GM19452 (cell line): Measurements from ENCODE around the gene LRRC73.
A peak's percentile ranks its signal among the peaks of the same experiment; 100 is the strongest.

Source experiments
- ATAC-seq: cut with Tn5 transposase; IDR thresholded peaks from one replicate; pipeline ENCODE4 v1.9.1; 2021; ENCODE audit not compliant: unreplicated experiment

LRRC73 gene

DNA sequence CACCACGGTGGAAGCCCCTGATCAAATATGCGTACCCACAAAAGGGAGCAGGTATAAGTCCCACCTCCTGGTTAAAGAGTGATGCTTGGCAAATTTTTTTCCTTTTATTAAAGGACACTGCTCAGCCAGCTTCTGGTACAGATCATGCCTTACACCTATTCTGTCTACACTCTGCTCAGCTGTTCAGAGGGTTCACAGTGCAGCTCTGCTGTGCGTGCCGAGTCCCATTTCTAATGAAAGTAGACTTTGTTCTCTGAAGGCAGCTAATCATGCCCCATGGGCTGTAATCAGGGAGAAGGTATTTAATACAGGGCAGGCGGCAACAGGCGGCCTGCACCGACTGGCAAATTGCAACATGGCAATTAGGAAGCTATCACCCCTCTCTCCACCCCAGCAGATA is 16.3 kb downstream of the LRRC73 start:
- no peak for ATAC-seq

DNA sequence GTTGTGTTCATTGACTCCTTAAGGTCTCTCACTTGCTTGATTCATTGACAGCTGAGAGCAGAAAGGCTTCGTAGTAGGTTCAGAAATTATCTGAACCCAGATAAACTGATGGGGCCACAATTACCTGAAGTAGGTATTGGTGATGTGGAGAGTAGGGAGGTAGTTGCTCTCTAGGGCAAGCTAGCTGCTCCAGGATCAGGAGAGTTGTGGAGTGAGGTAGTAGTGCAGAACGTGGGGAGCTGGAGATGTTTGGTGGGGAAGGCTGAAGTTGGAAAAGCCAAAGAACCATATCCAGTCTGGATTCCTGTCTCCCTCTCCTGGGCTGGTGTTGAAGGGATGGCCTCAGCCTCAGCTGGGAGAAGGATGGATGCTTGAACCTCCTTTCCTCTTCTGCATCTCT is 16.9 kb downstream of the LRRC73 start:
- ATAC-seq: no peak

DNA sequence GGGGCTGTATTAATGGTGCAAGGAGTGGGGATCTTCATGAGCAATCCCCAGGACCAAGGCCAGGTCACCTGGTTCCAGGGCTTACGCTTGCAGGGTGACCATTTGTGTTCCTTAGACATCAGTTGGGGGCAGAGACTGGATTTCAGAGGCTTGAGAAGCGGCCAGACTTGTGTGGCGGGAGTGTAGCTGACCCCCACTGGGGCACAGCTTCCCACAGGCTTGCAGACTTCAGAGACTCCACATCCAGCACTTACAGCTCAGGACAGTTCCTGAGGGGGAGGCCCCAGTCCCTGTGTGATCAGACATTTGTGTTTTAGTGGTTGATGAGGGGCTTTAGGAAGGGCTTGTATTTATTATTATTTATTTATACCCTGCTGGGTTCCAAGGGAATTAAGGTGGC is 17.5 kb downstream of the LRRC73 start:
- no peak for ATAC-seq

DNA sequence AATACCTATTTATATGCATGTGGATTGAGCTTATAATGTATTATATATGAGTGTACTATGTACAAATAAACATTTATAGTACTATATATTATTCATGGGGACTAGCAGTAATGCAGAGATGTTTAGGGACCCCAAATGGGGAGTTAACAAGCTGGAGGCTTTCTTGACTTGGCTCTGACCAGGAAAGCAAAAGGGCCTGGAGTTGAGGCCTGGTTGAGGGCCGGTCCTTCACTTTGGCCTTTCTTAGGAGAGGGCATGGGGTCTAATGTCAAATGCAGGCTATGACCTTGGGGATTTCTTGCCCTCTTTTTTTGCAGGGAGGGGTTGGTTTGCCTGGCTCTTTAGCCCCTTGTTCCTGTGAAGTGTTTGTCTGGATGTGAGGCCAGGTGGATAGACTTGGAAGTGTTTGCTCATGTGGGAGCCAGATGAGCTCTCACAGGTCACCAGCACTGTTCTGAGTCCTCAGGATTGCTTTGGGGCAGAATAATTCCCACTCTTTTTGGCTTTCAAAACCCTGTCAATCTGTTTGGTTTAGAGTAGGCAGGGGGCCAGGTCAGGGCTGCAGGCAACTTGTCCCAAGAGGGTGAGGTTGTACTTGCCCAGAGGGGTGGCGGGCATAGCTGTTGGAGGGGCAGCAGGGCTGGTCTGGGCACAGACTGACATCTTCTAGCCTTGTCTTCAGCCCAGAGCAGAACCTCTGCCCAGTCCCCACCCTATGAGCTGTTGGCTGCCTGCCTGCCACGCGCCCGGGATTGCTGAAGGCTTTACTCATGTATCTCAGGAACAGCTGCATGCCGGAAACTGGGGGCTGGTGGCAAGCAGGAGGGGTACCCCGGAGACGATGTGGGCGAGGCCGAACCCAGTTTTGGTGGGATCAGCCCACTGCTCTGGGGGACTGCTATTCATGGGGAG is 18.1 kb downstream of the LRRC73 start:
- no peak for ATAC-seq

DNA sequence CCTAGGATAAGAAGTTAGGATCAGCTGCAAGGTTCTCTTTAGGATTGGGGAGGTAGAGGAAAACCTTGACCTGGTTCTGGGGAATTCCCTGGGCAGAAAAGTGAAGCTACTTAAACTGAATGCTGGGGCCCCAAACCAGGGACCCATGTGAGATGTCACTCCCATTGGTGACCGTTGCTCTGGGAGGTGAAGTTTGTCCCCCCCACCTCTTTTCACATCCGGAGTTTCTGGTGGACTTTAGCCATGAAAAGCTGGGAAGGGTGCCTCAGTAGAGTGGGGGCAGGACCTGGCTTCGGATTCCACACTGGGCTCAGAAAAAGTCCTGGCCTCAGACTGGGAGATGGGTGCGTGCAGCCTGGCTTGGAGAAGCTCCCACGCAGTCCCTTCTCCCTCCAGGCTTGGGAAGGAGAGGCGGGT is 19.6 kb downstream of the LRRC73 start:
- no peak for ATAC-seq

DNA sequence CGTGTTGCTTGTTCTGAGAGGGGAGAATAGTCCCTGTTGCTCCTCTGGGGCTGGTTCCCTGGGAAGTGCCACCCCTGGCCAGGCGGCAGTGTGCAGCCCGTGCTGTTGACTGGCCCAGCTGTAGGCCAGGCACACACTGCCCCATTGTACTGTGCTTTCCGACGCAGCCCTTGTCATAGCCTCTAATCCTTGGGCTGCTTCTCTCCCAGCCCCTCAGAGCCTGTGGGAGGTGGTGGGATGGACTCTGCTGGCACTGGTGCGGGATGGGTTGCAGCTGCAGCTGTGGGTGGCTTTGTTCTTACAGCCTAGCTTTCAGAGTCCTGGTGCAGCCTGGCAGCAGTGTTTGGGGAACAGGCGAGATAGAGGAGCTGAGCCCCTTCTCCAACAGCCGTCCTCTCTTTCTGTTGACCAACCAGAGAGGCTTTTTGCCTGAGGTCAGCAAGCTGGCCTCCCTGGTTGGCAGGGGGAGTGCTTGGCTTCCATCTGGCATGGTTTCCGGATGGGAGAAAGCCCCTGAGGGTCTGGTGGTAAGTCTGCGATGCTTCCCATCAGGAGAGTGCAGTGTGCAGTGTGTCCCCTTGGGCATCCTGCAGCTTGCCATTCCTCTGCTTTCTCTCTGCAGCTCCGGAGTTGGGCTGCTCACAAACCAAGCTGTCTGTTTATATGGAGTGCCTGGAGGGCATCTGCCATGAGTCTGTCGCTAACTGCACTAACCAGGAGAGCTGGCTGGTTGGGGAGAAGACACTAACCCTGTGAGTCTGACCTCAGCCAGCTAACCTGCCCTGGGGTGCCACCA is 20.7 kb downstream of the LRRC73 start:
- no peak for ATAC-seq

DNA sequence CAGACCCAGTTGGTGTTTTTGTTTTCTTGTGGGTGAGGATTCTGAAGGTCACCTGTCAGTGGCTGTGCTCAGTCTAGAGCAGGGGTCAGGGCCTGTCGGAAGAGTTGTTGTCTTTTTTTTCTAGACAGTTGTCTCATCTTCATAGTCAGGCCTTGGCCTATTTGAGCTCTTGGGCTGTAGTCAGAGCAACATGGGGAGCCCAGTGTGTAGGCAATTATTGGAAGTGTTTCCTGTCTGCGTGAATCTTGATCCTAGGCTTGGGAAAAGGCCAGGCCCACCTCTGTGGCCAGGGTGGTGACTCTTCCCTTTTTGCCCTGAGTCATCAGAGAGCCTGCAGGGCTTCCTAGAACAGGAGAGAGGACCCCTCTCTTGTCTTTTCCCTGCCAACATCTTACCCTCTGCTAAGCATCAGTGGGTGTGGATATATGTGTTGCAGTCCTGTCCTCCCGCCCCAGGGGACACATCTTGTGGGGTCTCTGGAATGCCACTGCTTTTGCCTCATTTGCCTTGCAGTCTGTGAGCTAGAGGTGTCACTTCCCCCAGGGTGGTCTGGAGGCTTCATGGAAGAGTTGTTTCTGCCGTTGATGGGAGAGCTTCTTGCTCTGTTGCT is 21.4 kb downstream of the LRRC73 start:
- ATAC-seq: no peak

DNA sequence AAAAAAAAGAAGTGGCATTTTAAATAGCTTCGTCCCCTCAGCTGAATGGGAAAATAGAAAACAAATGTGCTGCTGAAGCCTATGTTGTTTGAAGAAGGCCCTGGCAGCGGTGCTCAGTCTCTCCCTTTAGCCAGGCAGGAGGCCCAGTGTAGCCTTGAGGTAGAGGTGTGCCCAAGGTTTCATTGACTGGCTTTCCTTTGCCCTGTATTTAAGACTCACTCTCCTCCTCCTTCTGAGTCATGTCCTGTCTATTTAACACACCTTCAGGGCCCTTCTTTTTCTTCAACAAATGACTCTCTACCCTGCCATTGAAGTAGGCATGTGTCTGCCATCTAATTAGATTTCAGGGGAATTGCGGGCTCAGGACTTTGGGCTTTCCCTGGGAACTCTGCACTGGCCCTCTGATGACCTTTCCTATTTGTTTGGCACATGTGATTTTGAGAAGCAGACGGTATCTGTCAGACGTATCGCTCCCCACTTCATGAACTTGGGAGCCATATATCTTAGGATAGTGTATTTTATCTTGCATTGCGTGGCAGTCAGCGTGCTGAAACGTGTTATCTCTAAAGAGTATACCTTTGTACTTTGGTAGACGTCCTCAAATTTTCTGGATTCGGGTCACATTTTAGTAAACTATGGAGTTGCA is 28.4 kb downstream of the LRRC73 start:
- no peak for ATAC-seq

DNA sequence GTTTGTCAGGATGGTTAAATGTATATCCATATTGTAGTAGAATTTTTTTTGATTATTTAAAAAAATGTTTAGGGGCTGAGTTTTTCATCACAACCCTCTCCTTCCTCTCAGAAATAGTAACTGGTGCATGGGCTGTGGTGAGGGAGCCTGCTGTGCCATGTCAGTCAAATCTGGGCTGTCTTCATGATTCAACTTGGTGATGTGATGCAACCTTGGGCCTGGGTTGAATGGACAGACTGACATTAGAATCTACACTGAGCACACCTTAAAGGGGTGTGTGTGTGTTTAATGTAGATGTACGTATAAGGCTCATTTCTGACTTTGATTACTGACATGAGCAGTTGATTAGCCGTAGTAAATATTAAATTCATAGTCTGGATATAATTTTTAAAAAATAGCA is 29.1 kb downstream of the LRRC73 start:
- ATAC-seq: no peak

DNA sequence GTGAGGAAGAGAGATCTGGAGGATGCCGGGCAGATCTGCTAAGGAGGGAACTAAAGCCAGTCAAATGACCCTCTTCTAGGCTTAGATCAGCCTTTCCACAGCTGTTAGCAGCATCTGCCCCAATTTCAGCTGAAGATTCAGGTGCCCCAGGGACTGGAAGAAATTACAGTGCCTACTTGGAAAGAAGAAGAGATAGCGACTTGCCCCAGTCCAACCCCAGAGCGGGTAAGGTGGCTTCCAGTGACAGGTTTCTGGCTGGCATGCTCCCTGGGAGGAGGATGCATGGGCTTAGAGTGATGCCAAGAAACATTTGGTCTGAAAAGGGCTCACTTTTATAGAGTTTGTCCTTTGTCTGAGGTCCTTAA is 32.2 kb downstream of the LRRC73 start:
- no peak for ATAC-seq

DNA sequence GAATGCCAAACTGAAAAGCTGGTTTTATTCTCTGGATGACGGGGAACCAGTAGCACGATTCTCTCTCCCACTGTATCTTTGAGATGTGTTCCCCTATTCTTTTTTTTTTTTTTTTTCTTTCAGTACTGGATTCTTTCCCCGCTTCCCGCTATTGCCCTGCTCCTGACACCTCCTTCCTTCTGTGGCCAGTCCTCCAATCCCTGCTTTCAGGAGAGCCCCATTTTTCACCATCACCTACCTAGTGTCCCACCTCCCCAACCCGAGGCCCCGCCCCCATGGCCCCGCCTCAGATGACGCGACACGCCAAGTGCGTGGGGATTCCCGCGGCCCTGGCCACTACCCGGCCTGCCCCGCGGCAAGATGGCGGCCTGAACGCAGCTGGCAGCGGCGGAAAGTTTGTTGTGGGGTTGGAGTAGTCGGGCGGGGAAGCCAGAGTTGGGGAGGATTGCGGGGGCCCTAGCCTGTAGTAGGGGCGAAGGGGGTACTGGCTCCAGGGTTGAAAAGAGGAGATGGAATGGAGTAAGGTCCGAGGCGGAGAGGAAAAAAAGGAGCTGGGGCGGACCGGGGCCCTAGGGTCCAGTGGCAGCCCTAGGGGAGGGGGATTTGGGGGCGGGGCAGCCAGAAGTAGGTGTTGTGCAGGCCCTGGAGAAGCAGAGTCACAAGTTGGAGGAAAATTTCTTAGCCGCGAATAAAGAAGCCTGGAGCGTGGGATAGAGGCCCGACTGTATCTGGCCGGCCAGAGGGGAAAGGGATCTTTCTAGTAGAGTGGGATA is 32.7 kb downstream of the LRRC73 start, which contains the start of gene TJAP1:
TSS of gene TJAP1 (plus strand) at position 336 of the 773 bp plus-strand sequence. CDS start 21,432 bp downstream, outside the sequence.
- peak; percentile 95 for ATAC-seq

DNA sequence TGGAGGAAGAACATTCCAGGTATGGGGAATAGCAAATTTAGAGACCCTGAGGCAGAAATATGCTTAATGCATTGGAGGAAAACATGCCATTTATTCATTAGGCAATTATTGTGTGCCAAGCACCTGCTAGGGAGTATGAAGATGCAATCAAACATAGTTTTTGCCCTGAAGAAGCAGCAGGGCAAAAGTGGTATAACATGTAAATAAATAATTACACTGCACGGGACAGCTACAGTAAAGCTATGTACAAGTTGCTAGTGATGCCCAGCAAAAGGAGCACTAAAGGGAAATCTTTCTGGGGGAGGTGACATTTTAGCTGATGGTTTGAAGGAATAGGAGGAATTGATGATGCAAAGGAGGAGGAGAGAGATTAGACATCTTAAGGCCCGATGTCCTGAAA is 33.4 kb downstream of the LRRC73 start:
- no peak for ATAC-seq

DNA sequence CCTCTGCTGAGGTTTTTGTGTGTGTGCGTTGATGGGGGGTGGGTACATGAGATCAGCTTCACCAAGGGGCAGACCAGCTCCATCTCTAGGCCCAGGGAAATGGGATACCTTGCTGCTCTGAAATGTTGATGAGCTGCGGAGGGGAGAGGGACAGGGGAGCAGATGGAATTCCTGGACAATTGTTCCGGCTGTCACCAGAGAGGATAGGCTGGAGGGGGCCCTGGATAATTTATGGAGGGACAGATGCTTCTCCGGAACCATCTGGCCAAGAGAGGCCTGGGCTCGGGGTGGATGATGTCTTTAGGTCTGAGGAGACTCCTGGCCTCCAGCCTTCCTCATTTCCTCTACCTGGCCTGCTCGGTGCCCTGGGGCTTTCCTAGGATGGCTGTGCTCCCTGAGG is 34.6 kb downstream of the LRRC73 start:
- ATAC-seq: no peak

DNA sequence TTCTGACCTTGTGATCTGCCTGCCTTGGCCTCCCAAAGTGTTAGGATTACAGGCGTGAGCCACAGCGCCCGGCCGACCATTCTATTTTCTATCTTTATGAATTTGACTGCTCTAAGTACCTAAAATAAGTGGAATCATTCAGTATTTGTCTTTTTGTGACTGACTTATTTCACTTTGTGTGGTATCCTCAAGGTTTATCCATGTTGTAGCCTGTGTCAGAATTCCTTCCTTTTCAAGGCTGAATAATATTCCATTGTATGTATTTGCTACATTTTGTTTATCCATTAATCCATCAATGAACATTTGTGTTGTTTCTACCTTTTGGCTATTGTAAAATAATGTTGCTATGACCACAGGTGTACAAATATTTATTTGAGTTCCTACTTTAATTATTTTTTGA is 37.6 kb downstream of the LRRC73 start:
- ATAC-seq: no peak

DNA sequence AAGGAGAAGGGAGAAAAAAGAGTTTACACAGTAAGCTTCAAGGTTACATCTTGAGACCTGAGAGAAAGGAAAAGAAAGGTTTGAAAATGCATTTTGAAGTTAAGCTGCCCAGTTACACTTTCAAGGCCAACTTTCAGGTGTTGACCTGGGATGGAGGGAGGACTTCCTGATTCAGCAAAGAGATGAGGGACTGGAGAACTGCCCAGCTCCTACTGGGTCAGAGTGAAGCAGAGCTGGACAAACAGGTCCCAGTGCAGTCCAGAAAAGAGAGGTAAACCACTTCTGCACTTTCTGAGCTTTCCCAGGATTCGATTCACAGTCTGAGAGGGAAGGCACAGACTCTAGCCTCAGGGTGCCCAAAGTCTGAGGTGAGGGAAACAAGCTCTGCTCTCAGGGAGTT is 38.7 kb downstream of the LRRC73 start:
- ATAC-seq: no peak

DNA sequence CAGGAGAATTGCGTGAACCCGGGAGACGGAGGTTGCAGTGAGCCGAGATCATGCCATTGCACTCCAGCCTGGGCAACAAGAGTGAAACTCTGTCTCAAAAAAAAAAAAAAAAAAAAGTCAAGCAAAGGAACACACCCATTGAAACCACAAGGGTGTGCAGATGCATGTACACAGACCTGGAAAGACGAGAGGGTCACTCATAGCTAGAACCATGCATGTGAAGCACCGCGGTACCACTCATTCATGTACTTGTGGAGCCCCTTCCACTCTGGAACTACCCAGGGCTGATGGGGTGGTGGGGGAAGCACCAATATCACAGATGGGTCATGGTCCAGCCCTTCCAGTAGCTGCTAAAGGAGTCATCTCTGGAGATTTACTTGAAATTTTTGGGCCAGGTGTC is 40.2 kb downstream of the LRRC73 start:
- no peak for ATAC-seq

DNA sequence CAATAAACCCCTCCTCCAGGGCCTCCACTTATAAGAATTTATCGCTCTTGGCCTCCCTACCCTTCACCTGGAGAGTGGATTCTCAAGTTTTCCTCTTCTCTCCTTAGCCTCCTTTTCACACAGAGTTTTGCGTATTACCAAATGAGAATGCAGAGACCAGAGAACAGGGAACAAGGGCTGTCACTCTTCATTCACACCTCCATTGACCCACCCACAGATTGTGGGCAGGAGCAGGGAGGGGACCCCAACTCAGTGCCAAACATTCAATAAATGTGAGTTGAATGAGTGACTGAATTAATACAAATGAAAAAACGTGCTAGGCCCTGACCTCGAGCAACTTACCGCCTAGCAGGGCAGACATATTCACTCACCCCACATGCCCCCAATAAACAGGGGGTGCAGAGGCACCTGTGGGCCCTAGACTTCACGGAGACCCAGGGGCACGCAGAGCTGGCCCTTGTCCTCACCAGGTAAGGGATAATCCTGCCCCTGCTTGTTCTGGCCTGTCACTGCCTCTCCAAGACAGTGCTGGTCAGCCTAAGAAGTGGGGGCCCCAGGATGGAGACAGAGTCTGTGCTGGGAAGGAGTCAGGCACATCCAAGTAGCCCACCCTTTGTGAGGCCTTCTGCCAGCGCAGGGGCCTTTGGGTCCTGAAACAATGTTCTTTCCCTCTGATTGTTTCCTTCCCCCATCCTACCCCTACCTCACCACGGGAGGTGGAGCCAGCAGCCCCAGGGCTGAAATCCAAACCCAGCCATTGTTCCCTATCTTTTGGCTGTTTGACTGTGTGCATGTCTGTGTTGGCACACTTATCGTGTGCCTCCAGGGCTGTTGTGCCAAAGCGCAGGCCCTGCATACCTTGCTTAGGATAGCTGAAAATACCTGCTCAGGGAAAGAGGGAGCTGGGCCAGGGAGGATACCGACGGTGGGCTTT is 41.1 kb downstream of the LRRC73 start:
- ATAC-seq: no peak

DNA sequence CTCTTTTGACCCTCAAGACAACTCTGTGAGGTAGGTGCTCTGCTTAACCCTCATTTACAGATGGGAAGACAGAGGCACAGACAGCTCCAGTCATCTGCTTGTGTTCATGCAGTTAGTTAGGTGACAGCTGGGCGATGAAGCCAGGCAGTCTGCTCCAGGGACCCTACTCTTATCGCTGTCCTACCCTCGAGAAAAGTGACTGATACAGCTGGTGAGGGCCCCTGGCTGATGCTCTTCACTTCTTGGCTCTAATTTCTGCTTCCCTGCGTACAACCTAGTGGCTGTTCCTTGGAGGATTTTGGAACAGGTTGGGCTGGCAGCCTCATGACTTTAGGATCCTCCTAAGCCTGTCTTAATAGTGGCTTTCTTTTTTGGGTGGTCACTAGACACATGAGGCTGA is 41.9 kb downstream of the LRRC73 start:
- ATAC-seq: no peak

DNA sequence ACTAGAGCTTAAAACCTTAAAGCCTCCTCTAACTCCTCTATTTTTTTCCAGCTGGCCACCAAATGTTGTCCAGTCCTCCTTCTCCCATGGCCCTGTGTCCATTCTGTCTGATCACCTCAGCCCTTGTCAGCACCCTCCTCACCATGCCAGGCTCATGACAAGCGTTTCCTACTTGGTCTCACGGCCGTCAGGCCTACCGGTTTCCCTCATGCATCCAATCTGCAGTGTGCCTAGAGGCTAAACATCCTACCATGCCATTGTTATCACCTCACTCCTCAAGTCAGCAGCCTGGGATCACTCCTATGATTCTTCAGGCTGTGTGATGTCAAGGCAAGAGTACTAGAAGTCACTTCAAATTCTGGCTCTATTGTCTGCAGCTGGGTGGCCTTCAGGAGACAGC is 42.4 kb downstream of the LRRC73 start:
- ATAC-seq: no peak
